22Rv1 (cell line): ENCODE results near the gene FOXD4.
"Not testable (repeated sequence)": the region's sequence is repeated elsewhere in the genome, so short reads cannot be mapped to it uniquely, and the experiment has no call there.

Source experiments
- ZFX ChIP-seq: fragments of 450-650 bp; IDR thresholded peaks from 2 replicates; pipeline ENCODE4 v1.6.1; 2017; ENCODE audit warnings: antibody characterized with exemption, borderline replicate concordance
- TF ChIP-seq, protein P1 (sequence below): fragments of 450-650 bp; IDR thresholded peaks from 2 replicates; pipeline ENCODE4 v1.5.1; 2017; ENCODE audit warnings: mild to moderate bottlenecking

DNA sequence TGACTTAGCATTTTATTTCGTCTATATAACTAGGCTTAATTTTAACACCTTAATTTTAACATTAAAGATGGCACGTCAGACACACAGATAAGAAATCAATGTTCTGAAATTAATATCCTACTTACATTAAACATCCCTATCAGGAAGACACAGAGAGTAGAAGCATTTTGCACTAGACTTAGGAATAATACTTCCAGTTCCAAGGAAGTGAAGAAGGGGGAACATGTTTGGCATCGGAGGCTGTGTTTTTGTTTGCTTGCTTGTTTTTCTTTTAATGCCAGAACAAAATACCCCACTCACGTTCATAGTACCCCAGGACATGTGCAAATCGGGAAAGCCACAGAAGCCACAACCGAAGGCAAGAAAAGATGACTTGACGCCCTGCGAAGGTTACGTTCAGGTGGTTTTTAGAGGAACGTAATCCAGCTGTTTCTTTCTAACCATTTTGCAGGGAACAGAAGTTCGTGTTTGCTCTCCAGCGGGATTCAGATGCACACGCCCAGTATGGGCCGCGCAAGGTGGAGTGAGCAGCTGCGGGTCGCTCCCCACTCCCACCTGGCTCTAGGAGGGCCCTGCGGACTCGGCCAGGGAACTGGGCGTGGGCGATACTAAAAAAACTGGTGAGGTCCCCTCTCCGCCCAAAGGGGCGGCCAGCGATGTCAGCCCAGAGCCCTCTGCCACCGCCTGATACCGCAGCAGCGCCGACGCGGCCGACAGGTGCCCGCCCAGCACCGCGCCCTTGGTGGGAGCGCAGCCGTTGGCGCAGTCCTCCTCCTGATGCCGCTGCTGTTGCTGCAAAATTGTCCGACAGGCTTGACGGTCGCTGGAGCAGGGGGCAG lies 1.8 kb downstream of the FOXD4 start:
- TF ChIP-seq, protein P1, sequence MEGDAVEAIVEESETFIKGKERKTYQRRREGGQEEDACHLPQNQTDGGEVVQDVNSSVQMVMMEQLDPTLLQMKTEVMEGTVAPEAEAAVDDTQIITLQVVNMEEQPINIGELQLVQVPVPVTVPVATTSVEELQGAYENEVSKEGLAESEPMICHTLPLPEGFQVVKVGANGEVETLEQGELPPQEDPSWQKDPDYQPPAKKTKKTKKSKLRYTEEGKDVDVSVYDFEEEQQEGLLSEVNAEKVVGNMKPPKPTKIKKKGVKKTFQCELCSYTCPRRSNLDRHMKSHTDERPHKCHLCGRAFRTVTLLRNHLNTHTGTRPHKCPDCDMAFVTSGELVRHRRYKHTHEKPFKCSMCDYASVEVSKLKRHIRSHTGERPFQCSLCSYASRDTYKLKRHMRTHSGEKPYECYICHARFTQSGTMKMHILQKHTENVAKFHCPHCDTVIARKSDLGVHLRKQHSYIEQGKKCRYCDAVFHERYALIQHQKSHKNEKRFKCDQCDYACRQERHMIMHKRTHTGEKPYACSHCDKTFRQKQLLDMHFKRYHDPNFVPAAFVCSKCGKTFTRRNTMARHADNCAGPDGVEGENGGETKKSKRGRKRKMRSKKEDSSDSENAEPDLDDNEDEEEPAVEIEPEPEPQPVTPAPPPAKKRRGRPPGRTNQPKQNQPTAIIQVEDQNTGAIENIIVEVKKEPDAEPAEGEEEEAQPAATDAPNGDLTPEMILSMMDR = not testable (repeated sequence)
- not testable (repeated sequence) for TF ChIP-seq ZFX
